Peyer's patch (tissue), 4 donors: Measurements from ENCODE around the gene PRKAR1B.

Source experiments
- POLR2A ChIP-seq, 2 donors: fragments of 450-650 bp; IDR thresholded peaks; one replicate each; pipeline ENCODE4 v1.5.1; 2017; ENCODE audit warnings: antibody characterized with exemption in 2 of 2, mild to moderate bottlenecking in 2 of 2, moderate library complexity in 2 of 2
- TF ChIP-seq, protein P1 (sequence below), 6 experiments: fragments of 450-650 bp in 4 of 6; fragments of 200-600 bp in 2 of 6; sonication (generic) in 1 of 6; IDR thresholded peaks; one replicate each; pipeline ENCODE4 v1.5.1; 2017 to 2019; ENCODE audit warnings: antibody characterized with exemption in 6 of 6, mild to moderate bottlenecking in 3 of 6, moderate library complexity in 1 of 6

DNA sequence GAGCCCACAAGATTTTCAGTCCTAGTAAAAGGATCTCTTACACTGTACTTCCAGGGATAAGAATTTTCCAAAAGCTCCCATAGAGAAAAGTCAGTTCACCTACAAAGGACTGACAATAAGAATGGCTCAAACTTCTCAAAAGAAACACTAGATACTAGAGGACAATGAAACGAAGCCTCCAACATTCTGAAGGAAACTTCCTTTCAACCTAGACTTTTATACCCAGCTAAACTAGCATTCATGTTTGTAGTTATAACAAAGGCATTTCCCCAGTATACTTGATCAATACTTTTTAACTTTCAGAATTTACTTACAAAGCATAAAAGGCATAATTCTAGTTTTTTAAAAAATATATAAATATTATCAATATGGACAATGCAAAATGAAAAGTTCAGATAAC is 41.5 kb downstream of the PRKAR1B start:
- TF ChIP-seq, protein P1, sequence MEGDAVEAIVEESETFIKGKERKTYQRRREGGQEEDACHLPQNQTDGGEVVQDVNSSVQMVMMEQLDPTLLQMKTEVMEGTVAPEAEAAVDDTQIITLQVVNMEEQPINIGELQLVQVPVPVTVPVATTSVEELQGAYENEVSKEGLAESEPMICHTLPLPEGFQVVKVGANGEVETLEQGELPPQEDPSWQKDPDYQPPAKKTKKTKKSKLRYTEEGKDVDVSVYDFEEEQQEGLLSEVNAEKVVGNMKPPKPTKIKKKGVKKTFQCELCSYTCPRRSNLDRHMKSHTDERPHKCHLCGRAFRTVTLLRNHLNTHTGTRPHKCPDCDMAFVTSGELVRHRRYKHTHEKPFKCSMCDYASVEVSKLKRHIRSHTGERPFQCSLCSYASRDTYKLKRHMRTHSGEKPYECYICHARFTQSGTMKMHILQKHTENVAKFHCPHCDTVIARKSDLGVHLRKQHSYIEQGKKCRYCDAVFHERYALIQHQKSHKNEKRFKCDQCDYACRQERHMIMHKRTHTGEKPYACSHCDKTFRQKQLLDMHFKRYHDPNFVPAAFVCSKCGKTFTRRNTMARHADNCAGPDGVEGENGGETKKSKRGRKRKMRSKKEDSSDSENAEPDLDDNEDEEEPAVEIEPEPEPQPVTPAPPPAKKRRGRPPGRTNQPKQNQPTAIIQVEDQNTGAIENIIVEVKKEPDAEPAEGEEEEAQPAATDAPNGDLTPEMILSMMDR (IDR thresholded peaks at IDR 0.05), result no peak
- TF ChIP-seq POLR2A (IDR thresholded peaks at IDR 0.05), result no peak
